ENCODE results near the gene PTPRD.
"Not testable (repeated sequence)": the region's sequence is repeated elsewhere in the genome, so short reads cannot be mapped to it uniquely, and the experiment has no call there.

PTPRD gene

GRCh38 chr9:8732367-8733075 is 1880.3 kb downstream of the PTPRD start:
- peak; percentile 80 to 87 for DNase-seq

DNA sequence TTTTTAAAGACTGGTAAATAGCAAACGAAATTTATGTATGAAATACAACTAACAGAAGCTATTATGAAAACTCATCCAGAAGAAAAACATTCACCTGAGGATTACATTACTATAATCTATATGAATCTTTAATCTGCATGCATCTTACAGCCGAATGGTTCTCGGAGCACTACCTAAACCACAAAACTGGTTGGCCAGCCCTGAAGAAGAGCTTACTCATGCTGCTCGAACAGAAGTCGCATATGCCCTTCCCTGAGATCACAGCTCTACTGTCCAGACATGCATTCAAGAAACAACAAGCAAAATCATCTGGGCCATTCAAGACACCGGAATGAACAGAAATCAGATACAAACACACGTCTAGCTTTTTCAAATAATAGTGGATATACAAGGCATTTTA is 1882.2 kb downstream of the PTPRD start:
- no peak for DNase-seq

- no peak for DNase-seq
Measured at GRCh38 chr9:8728910-8729309, 1883.9 kb downstream of the PTPRD start.

DNA sequence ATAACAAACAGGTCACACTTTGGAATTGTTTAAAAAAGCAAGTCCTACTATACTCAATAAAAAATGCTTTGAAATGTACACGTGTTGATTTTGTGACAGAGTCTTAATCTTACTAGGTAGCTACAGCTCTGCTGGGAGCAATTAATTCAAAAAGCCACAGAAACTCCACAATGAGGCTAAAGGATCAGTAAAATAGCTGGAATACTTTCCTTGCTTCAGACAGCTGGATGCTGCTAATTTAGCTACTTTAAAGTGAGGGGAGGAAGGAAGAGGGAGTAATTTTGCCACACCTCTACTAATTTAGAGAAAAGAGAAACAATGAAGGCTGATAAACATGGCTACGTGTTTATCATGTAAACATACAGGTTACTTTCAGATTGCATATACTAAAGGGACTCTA is 1885.6 kb downstream of the PTPRD start:
- no peak for DNase-seq

GRCh38 chr9:8726692-8727091 is 1886.1 kb downstream of the PTPRD start:
- no peak for DNase-seq

DNA sequence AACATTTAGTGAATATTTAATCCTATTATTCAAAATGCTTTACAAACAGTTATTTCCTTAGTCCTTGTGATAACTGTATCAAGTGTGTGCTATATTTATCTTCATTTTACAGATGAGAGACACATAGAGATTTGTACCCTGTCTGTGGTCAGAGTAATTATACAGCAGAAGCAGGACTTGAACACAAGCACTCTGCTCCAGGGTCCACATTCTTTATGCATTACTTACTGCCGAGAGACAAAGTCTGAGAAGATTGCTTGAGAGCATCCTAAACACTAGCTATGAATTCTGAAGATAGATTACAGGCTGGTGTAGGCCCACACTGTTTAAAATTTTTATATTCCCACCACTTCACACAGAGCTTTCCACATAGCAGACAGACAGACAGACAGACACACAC is 1887.2 kb downstream of the PTPRD start:
- no peak for DNase-seq

DNA sequence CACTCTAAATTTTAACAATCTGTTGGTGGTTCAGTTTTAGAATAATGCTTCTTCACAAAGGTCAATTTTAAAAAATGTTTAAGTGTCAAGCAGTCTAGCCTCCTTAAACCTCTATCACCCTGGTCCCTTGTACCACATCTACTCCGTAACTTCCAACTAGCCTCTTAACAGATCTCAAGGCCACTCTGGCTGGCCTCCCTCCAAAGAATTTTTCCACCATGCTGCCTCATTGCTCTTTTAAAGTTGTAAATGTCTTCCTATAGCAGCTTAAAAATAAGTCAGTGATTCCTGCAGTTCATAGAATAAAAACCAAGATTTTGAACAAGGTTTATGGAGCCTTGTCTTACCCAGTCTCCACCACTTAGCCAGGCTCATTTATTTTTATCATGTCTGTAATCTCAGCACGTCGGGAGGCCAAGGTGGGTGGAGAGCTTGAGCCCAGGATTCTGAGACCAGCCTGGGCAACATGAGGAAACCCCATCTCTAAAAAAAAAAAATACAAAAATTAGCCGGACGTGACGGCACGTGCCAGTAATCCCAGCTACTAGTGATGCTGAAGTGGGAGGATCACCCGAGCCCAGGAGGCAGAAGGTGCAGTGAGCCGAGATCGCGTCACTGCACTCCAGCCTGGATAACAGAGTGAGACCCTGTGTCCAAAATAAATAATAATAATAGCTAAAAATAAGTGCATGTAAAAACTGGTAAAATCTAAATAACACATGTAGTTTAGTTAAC is 1888.4 kb downstream of the PTPRD start:
- DNase-seq: peak; percentile 33 to 49

GRCh38 chr9:8723195-8723594 is 1889.6 kb downstream of the PTPRD start:
- DNase-seq: no peak

- DNase-seq: no peak
Measured at GRCh38 chr9:8719833-8720486, 1892.8 kb downstream of the PTPRD start.

DNA sequence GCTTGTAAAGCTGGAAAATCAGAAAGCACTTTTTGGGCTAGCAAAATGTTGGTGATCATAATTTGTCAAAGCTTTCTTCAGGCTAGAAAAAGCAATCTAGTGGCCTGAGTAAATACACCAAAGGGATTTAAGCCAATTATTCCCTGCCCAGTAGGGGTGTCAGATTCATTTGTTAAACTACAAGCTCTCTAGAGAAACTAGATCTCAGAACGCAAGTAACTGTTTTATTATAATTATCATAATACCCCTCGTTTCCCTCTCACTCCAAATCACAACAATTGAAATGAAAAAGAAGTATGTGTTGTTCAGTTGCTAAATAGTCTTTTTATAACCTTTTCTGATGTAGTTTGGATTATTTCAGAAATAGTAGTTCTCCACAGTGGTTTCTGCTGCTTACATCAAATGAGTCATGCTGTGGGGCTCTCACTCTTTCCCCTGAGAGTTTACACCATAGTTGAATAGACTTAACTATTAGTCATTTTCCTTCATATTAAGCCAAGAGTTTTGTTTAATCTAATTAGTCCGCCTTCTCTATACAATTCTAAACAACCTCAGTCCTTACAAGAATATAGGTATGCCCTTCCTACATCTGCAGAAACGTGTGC is 1894.6 kb downstream of the PTPRD start:
- DNase-seq: peak; percentile 44 to 48

- DNase-seq: no peak
Measured at GRCh38 chr9:8717146-8717545, 1895.7 kb downstream of the PTPRD start.

DNA sequence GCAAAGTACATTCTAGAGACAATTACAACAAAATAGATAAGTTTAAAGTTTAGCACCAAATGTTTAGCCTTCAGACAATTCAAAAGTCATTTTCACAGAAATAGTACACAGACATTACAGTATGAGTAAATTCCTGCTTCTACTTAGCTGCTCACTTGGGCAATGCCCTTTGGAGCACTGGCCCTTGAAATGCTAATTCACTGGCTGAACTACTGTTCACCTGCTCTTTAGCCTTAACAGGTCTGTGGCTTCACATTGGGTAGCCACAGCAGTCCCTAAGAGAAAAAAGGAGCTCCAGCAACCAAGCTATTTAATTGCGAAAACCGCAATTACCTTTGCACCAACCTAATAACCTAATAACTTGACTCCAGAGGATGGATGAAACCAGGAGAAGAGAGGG is 1897.0 kb downstream of the PTPRD start:
- no peak for DNase-seq

DNA sequence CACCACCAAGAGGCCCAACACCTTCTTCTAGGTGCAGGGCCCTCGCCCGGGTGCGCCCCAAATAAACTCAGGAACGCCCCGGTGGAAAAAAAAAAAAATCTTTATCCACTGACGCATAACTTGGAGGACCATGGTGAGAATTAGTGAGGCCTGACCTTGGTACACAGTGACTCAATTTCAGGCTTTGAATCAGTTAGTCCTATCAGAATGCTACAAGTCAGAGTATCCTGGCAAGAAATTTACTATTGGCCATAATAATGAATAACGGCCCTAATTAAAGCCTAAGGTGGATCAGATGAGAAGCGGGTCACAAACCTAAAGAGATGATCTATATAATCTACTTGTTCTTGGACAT is 1899.0 kb downstream of the PTPRD start:
- DNase-seq: no peak

- no peak for DNase-seq
Measured at GRCh38 chr9:8713149-8713810, 1899.5 kb downstream of the PTPRD start.

- DNase-seq: no peak
Measured at GRCh38 chr9:8709731-8710130, 1903.1 kb downstream of the PTPRD start.

DNA sequence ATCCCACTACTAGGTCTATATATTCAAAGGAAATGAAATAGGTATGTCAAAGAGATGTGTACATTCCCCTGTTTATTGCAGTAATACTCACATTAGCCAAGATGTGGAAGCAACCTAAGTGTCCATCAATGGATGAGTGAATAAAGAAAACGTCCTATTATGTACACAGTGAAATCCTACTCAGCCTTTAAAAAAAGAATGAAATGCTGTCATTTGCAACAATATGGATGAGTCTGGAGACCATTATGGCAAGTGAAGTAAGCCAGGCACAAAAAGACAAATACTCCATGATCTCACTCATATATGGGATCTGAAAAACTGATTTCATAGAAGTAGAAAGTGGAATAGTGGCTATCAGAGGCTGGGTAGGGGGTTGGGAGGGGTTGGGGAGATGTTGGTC is 1904.1 kb downstream of the PTPRD start:
- DNase-seq: no peak

DNA sequence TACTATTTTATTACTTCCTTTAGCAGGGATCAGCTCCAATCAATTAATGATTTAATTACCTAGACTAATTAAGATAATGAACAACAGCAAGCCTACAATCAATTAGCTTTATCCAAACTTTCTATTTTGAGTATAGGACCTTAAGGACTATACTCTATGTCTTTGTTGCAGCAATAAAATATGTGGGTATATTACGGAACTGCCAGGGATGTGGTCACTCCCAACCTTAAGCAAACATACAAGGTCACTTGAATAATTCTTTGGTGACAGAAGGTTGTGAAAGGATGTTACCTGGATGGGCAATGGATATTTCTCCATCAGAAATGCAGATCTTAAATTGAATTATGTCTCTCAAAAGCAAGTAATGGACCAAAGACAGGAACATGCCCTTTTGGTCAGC is 1905.8 kb downstream of the PTPRD start:
- DNase-seq: no peak

GRCh38 chr9:8706531-8706930 is 1906.3 kb downstream of the PTPRD start:
- no peak for DNase-seq

DNA sequence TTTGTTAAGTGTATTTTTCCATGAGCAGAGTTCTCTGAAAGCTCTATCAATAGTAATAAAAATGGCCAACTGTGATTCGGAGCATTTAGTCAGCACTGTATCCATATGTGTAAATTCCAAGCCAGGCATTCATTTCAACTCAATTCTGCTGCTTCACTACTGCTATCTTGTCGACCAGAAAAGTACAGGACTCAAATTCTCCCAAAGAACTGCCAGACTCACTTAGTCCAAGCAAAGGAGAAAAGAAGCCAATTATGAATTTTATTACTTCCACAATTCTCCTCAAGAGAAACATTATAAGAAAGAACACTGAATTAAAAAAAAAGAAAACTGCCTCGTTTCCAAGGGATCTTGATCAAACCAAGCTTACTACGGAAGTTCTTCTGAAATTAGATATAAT is 1906.9 kb downstream of the PTPRD start:
- no peak for DNase-seq

DNA sequence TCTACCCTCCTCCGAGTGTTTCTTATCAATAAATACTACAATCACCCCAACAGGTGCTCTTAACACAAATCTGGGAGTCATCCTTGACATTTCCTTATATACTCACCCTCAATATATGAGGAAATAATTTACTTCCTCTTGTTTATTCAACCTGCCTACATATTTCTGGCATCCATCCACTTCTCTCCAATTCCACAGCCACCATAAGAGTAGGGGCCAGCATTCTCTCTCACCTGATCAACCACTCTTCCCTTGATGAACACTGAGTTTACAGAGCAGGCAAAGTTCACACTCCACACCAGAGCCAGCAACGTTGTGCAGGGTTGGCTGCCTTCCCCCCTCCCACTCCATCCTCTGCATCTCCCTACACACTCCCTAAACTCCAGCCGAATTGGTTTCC is 1908.9 kb downstream of the PTPRD start:
- no peak for DNase-seq

GRCh38 chr9:8701904-8702303 is 1910.9 kb downstream of the PTPRD start:
- DNase-seq: no peak

DNA sequence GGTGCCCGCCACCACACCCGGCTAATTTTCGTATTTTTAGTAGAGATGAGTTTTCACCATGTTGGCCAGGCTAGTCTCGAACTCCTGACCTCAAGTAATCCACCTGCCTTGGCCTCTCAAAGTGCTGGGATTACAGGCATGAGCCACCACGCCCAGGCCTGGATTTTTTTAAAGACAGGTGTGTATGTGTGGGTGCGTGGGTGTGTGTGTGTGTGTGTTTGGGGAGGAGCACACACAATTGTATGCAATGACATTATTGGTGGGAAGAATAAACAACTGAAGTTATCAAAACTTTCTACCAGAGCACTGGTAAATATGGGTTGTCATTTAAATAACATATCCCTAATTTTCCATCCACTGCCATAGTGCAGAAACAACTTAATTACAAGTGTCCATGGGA is 1915.2 kb downstream of the PTPRD start:
- not testable (repeated sequence) for DNase-seq

GRCh38 chr9:8696516-8696915 is 1916.3 kb downstream of the PTPRD start:
- DNase-seq: no peak
